HepG2 (cell line): ENCODE measurements around the gene METTL5. TPM values are rescaled to one million over a fixed set of nuclear protein-coding genes. Genes with fewer than 3 reads are reported as not detected.
A peak's percentile ranks its signal among the peaks of the same experiment; 100 is the strongest.

ENCODE experiments used
- ATAC-seq: fragments of 200-7000 bp; cut with Tn5 transposase; 3 replicates; pipeline ENCODE4 v1.9.1; 2020; ENCODE audit warnings: mild to moderate bottlenecking, moderate library complexity
- BruUV-seq: library from RNA; stranded (reverse); fragments of 400-500 nt; replicated peaks from 2 replicates; lab custom pipeline; 2021; lab: Mats Ljungman, UMichigan
- CTCF ChIA-PET: fragments of 300-600 bp; formaldehyde crosslinking; extraction: SDS; loops from one replicate; lab custom pipeline; 2021; ENCODE audit warnings: low total read pairs, inconsistent platforms, low intra/inter-chr PET ratio; lab: Yijun Ruan, JAX
- POLR2A ChIA-PET: fragments of 350-600 bp; sonication (Branson Sonifier 250); formaldehyde crosslinking; loops from one replicate; lab custom pipeline; 2020; ENCODE audit warnings: antibody characterized with exemption, inconsistent platforms; lab: Yijun Ruan, JAX
- DNase-seq: peaks from one replicate; pipeline ENCODE4 v3.0.0-alpha.2; 2015; ENCODE audit warnings: low spot score
- FAIRE-seq: peaks from 3 replicates; lab custom pipeline; 2011; peaks lifted over from hg19 to GRCh38; lab: Jason Lieb, UNC
- H2AFZ ChIP-seq: one replicate; pipeline ENCODE4 v1.6.1; 2011; ENCODE audit warnings: low read length, inconsistent platforms
- H3K27ac ChIP-seq: fragments of 300-600 bp; 3 replicates; pipeline ENCODE4 v1.8.0; 2011; ENCODE audit warnings: mixed run types, mild to moderate bottlenecking, mixed read lengths, low read length, inconsistent platforms; ENCODE audit not compliant: insufficient read depth; ENCODE audit errors: extremely low read length
- H3K27me3 ChIP-seq, 2 experiments: fragments of 200-600 bp in 1 of 2; 2 replicates in 1 of 2; 3 replicates in 1 of 2; pipeline versions ENCODE4 v1.6.0 to v1.8.0; 2011; ENCODE audit warnings: low read length in 2 of 2, mild to moderate bottlenecking in 2 of 2, moderate library complexity in 2 of 2, inconsistent platforms in 1 of 2; ENCODE audit not compliant: insufficient read depth in 2 of 2, control insufficient read depth in 1 of 2
- H3K36me3 ChIP-seq, 2 experiments: fragments of 200-600 bp in 1 of 2; replicated peaks in 1 of 2; 2 replicates in 1 of 2; 3 replicates in 1 of 2; pipeline versions ENCODE4 v1.5.1 to v1.8.0; 2011; ENCODE audit warnings: low read length in 2 of 2, inconsistent platforms in 1 of 2; ENCODE audit not compliant: insufficient read depth in 2 of 2, control insufficient read depth in 1 of 2
- H3K4me1 ChIP-seq: 2 replicates; pipeline ENCODE4 v1.5.1; 2012; ENCODE audit warnings: low read length, inconsistent platforms; ENCODE audit not compliant: insufficient read depth
- H3K4me2 ChIP-seq: 2 replicates; pipeline ENCODE4 v1.6.0; 2011; ENCODE audit warnings: low read depth, low read length, inconsistent platforms
- H3K4me3 ChIP-seq, 3 experiments: fragments of 200-600 bp in 1 of 3; sonication (generic), shearing (Covaris generic) in 1 of 3; replicated peaks in 1 of 3; 2 replicates each; pipeline ENCODE4 v1.5.1; 2011 to 2016; ENCODE audit warnings: low read length in 3 of 3, inconsistent platforms in 2 of 3, low read depth in 2 of 3, mild to moderate bottlenecking in 2 of 3, control low read depth in 1 of 3, mixed read lengths in 1 of 3; ENCODE audit not compliant: insufficient read depth in 1 of 3
- H3K79me2 ChIP-seq: one replicate; pipeline ENCODE4 v1.6.1; 2011; ENCODE audit warnings: low read length, inconsistent platforms; ENCODE audit not compliant: insufficient read depth
- H3K9ac ChIP-seq: 2 replicates; pipeline ENCODE4 v1.6.0; 2011; ENCODE audit warnings: mild to moderate bottlenecking, low read depth, low read length, inconsistent platforms; ENCODE audit not compliant: insufficient read depth
- H3K9me3 ChIP-seq: 2 replicates; pipeline ENCODE4 v1.5.1; 2012; ENCODE audit warnings: mild to moderate bottlenecking, low read length
- H4K20me1 ChIP-seq: 2 replicates; pipeline ENCODE4 v1.6.0; 2011; ENCODE audit warnings: inconsistent platforms, mild to moderate bottlenecking, low read length, moderate library complexity; ENCODE audit not compliant: insufficient read depth
- ATAD3A ChIP-seq: sonication (generic); formaldehyde crosslinking; IDR thresholded peaks from 2 replicates; pipeline ENCODE4 v1.4.0; 2020; ENCODE audit warnings: missing genetic modification reagents
- ATF5 ChIP-seq: sonication (generic); formaldehyde crosslinking; IDR thresholded peaks from 2 replicates; pipeline ENCODE4 v1.4.0; 2020; ENCODE audit warnings: mild to moderate bottlenecking, low read depth, missing genetic modification reagents
- CBFB ChIP-seq: sonication (generic); formaldehyde crosslinking; IDR thresholded peaks from 2 replicates; pipeline ENCODE4 v1.4.0; 2020; ENCODE audit warnings: missing genetic modification reagents
- EZH2 ChIP-seq: conservative IDR thresholded peaks from 2 replicates; pipeline ENCODE4 v1.6.1; 2012; ENCODE audit warnings: mild to moderate bottlenecking, low read depth, low read length, moderate library complexity
- GATAD2A ChIP-seq: IDR thresholded peaks from 2 replicates; pipeline ENCODE4 v1.6.1; 2016
- HNF1B ChIP-seq: sonication (generic); formaldehyde crosslinking; IDR thresholded peaks from 2 replicates; pipeline ENCODE4 v1.5.1; 2020; ENCODE audit warnings: mild to moderate bottlenecking, moderate library complexity, missing genetic modification reagents
- MAFF ChIP-seq: IDR thresholded peaks from 2 replicates; pipeline ENCODE4 v1.6.1; 2011; ENCODE audit warnings: low read depth, low read length, improper control_type of control experiment
- MAFK ChIP-seq, 2 experiments: IDR thresholded peaks in 1 of 2; conservative IDR thresholded peaks in 1 of 2; 2 replicates each; pipeline ENCODE4 v1.6.1; 2011; ENCODE audit warnings: improper control_type of control experiment in 2 of 2, low read length in 2 of 2
- MATR3 ChIP-seq: sonication (generic); formaldehyde crosslinking; IDR thresholded peaks from 2 replicates; pipeline ENCODE4 v1.4.0; 2020; ENCODE audit warnings: missing genetic modification reagents
- MED1 ChIP-seq: sonication (generic); formaldehyde crosslinking; IDR thresholded peaks from 2 replicates; pipeline ENCODE4 v1.4.0; 2020; ENCODE audit warnings: missing genetic modification reagents
- RFX1 ChIP-seq: fragments of 450-650 bp; IDR thresholded peaks from 2 replicates; pipeline ENCODE4 v1.6.1; 2017
- TOPORS ChIP-seq: sonication (generic); formaldehyde crosslinking; IDR thresholded peaks from 2 replicates; pipeline ENCODE4 v1.8.0; 2023; ENCODE audit warnings: mild to moderate bottlenecking, missing genetic modification reagents
- ZFP90 ChIP-seq: sonication (generic); formaldehyde crosslinking; IDR thresholded peaks from 2 replicates; pipeline ENCODE4 v1.8.0; 2022; ENCODE audit warnings: missing genetic modification reagents, mild to moderate bottlenecking, inconsistent platforms, borderline replicate concordance
- ZNF414 ChIP-seq: sonication (generic); formaldehyde crosslinking; IDR thresholded peaks from 2 replicates; pipeline ENCODE4 v1.5.0; 2020; ENCODE audit warnings: missing genetic modification reagents
- ZNF615 ChIP-seq: sonication (generic); formaldehyde crosslinking; IDR thresholded peaks from 2 replicates; pipeline ENCODE4 v1.5.0; 2020; ENCODE audit warnings: mild to moderate bottlenecking, missing genetic modification reagents, borderline replicate concordance
- ZNF670 ChIP-seq: sonication (generic); formaldehyde crosslinking; IDR thresholded peaks from 2 replicates; pipeline ENCODE4 v1.8.0; 2022; ENCODE audit warnings: mild to moderate bottlenecking, missing genetic modification reagents, borderline replicate concordance
- ZNF75D ChIP-seq: sonication (generic); formaldehyde crosslinking; IDR thresholded peaks from 2 replicates; pipeline ENCODE4 v1.8.1; 2023; ENCODE audit warnings: missing genetic modification reagents, mild to moderate bottlenecking, borderline replicate concordance
- WGBS: methylation state at CpG from one replicate; pipeline ENCODE4 v1.1.6; 2017; ENCODE audit warnings: low lambda C conversion rate; 5-methylcytosine and 5-hydroxymethylcytosine counted together
- in situ Hi-C: cut with HindIII; loops from 2 replicates; pipeline ENCODE4 v1.10.0; 2017; ENCODE audit warnings: low pct_unique_long_range_greater_than_20kb; ENCODE audit not compliant: extremely low pct_ligation_motif_present
- intact Hi-C: fragments of 100-400 bp; cut with micrococcal nuclease; formaldehyde crosslinking; loops from one replicate; pipeline ENCODE4 v1.10.0; 2022; ENCODE audit not compliant: unreplicated experiment
- polyA plus RNA-seq, 8 experiments: library from polyadenylated mRNA; depleted of rRNA in 3 of 8; stranded (reverse) in 7 of 8; unstranded in 1 of 8; fragments of >200 nt; fragmentation: Illumina TruSeq in 4 of 8; extraction: Trizol in 4 of 8; gene quantifications; 2 replicates each; pipeline versions ENCODE4 v1.2.1 to v1.2.3, GENCODE V29; 2011 to 2016; ENCODE audit warnings: low read depth in 4 of 8, missing spikeins in 1 of 8, mixed read lengths in 1 of 8; ENCODE audit not compliant: insufficient read depth in 1 of 8
- total RNA-seq, 5 experiments: library from RNA; depleted of rRNA; stranded (reverse); fragments of >200 nt; fragmentation: Illumina TruSeq; extraction: Trizol; gene quantifications; 2 replicates each; pipeline ENCODE4 v1.2.3, GENCODE V29; 2016; ENCODE audit warnings: low read depth in 1 of 5

The METTL5 gene
- total and polyA plus RNA-seq, 2 of the 13 experiments (the other 11 are each of a cell fraction or from before 2014, with no cell fraction given) = 50.7 to 95.1 TPM

GRCh38 chr2:169824373-169825333 lies at the start of gene METTL5 (continued):
- TF ChIP-seq ZFP90 (CRISPR knock-in tag) (peak; percentile 96), TOPORS (CRISPR knock-in tag) (peak; percentile 95), ATF5 (CRISPR knock-in tag) (no peak), MED1 (peak; percentile 90)

- H3K4me3 ChIP-seq = no peak overlapping the region
- ATAC-seq (no peak), FAIRE-seq (no peak), DNase-seq (no peak)
- CTCF ChIA-PET = no interaction called here
- H3K4me1 ChIP-seq = no peaks in the 10 kb centered on the region
- POLR2A ChIA-PET = no interaction called here
- no peaks in the 10 kb centered on the region for H3K27me3 ChIP-seq
- no peak overlapping the region for H2AFZ ChIP-seq
- intact Hi-C loops = no loop called here
- 98% methylated on average over 1 of the region's 1 CpG for WGBS
- no peaks in the 10 kb centered on the region for H4K20me1 ChIP-seq
- BruUV-seq = no TSS peak
- H3K9ac ChIP-seq = no peak overlapping the region
- no peak overlapping the region for H3K4me2 ChIP-seq
- peaks cover 27% of the 10 kb centered on the region for H3K79me2 ChIP-seq
- no peaks in the 10 kb centered on the region for H3K9me3 ChIP-seq
- H3K27ac ChIP-seq = no peak overlapping the region
- peaks cover 3 to 10% of the 10 kb centered on the region in 2 experiments; a peak in 3 of 5 replicates for H3K36me3 ChIP-seq
- in situ Hi-C loops = no loop called here
- TF ChIP-seq MAFK (conservative IDR thresholded peaks at IDR 0.05 in 1 of 2, IDR thresholded peaks at IDR 0.05 in 1 of 2; ENCODE audit: low read length in 2 of 2) (peak; percentile 34 to 76), MAFF (peak; percentile 42), GATAD2A (CRISPR knock-in tag) (no peak), MATR3 (no peak), ZNF670 (CRISPR knock-in tag) (no peak), HNF1B (CRISPR knock-in tag) (no peak), CBFB (CRISPR knock-in tag) (no peak), EZH2 (no peak), ZNF615 (no peak), ZNF414 (no peak), RFX1 (no peak), ZNF75D (CRISPR knock-in tag) (no peak), ATAD3A (CRISPR knock-in tag) (no peak)
Measured at GRCh38 chr2:169871994-169872393, 47.3 kb upstream of the METTL5 start.
